Neural cell (in vitro differentiated cells): ENCODE measurements around the gene IVNS1ABP. TPM values are rescaled to one million over a fixed set of nuclear protein-coding genes. Genes with fewer than 3 reads are reported as not detected.

Experiments used
- H2AFZ ChIP-seq: fragments of 200-600, 300-800 bp; sonication (generic), shearing (Covaris generic); 2 replicates; pipeline ENCODE4 v1.6.0; 2014; ENCODE audit warnings: low read depth, mild to moderate bottlenecking, antibody characterized with exemption, low read length, moderate library complexity
- H3F3A ChIP-seq: fragments of 200-600 bp; shearing (Covaris generic); 2 replicates; pipeline ENCODE4 v1.6.1; 2016; ENCODE audit warnings: mild to moderate bottlenecking, moderate library complexity, mixed read lengths, antibody characterized with exemption, low read length; ENCODE audit not compliant: insufficient read depth, poor library complexity, severe bottlenecking
- H3K27ac ChIP-seq: fragments of 200-600, 300-800 bp; sonication (generic), shearing (Covaris generic); 2 replicates; pipeline ENCODE4 v1.5.1; 2014; ENCODE audit warnings: mild to moderate bottlenecking, low read length, moderate library complexity
- H3K27me3 ChIP-seq: fragments of 300-800, 200-600 bp; sonication (generic), shearing (Covaris generic); 2 replicates; pipeline ENCODE4 v1.6.0; 2014; ENCODE audit warnings: mild to moderate bottlenecking, low read depth, low read length, moderate library complexity; ENCODE audit not compliant: insufficient read depth
- H3K36me3 ChIP-seq: fragments of 300-800, 200-600 bp; sonication (generic), shearing (Covaris generic); 2 replicates; pipeline ENCODE4 v1.5.1; 2014; ENCODE audit warnings: mild to moderate bottlenecking, antibody characterized with exemption, low read length, moderate library complexity; ENCODE audit not compliant: insufficient read depth
- H3K4me2 ChIP-seq: fragments of 300-800, 200-600 bp; sonication (generic), shearing (Covaris generic); 2 replicates; pipeline ENCODE4 v1.6.0; 2014; ENCODE audit warnings: mild to moderate bottlenecking, low read length
- H3K4me3 ChIP-seq: fragments of 300-800, 200-600 bp; sonication (generic), shearing (Covaris generic); 2 replicates; pipeline ENCODE4 v1.5.1; 2014; ENCODE audit warnings: mild to moderate bottlenecking, low read length, moderate library complexity
- H3K79me2 ChIP-seq: fragments of 200-600 bp; shearing (Covaris generic); replicated peaks from 2 replicates; pipeline ENCODE4 v1.6.0; 2014; ENCODE audit warnings: mild to moderate bottlenecking, low read length, moderate library complexity; ENCODE audit not compliant: insufficient read depth
- H3K9ac ChIP-seq: fragments of 300-800, 200-600 bp; sonication (generic), shearing (Covaris generic); 2 replicates; pipeline ENCODE4 v1.6.1; 2016; ENCODE audit warnings: mild to moderate bottlenecking, low read length, mixed read lengths
- H3K9me2 ChIP-seq: fragments of 200-600 bp; shearing (Covaris generic); 2 replicates; pipeline ENCODE4 v1.6.1; 2016; ENCODE audit warnings: mild to moderate bottlenecking, low read length, mixed read lengths; ENCODE audit not compliant: insufficient read depth
- H3K9me3 ChIP-seq: fragments of 200-600, 300-800 bp; sonication (generic), shearing (Covaris generic); 2 replicates; pipeline ENCODE4 v1.6.1; 2016; ENCODE audit warnings: mild to moderate bottlenecking, mixed run types, low read length, moderate library complexity, mixed read lengths
- H4K20me1 ChIP-seq: fragments of 200-600 bp; shearing (Covaris generic); 2 replicates; pipeline ENCODE4 v1.6.1; 2016; ENCODE audit warnings: mild to moderate bottlenecking, mixed run types; ENCODE audit not compliant: insufficient read depth
- CTCF ChIP-seq: fragments of 450-650 bp; IDR thresholded peaks from 2 replicates; pipeline ENCODE4 v1.5.1; 2014; ENCODE audit warnings: antibody characterized with exemption, mild to moderate bottlenecking, moderate library complexity; ENCODE audit not compliant: poor library complexity, severe bottlenecking
- EP300 ChIP-seq: fragments of 450-650 bp; conservative IDR thresholded peaks from 2 replicates; pipeline ENCODE4 v1.6.1; 2014; ENCODE audit warnings: antibody characterized with exemption, mild to moderate bottlenecking, moderate library complexity; ENCODE audit not compliant: poor library complexity, severe bottlenecking
- EZH2 ChIP-seq: fragments of 200-600, 300-800 bp; shearing (Covaris generic), sonication (generic); IDR thresholded peaks from 2 replicates; pipeline ENCODE4 v1.6.1; 2014; ENCODE audit warnings: antibody characterized with exemption, low read length, borderline replicate concordance, mild to moderate bottlenecking; ENCODE audit not compliant: insufficient read depth, poor library complexity, severe bottlenecking
- MXI1 ChIP-seq: fragments of 450-650 bp; conservative IDR thresholded peaks from 2 replicates; pipeline ENCODE4 v1.6.1; 2014; ENCODE audit warnings: antibody characterized with exemption, mild to moderate bottlenecking; ENCODE audit not compliant: poor library complexity, severe bottlenecking
- POLR2AphosphoS5 ChIP-seq: IDR thresholded peaks from 2 replicates; pipeline ENCODE4 v1.6.1; 2012
- RAD21 ChIP-seq: fragments of 450-650 bp; conservative IDR thresholded peaks from 2 replicates; pipeline ENCODE4 v1.6.1; 2014; ENCODE audit warnings: antibody characterized with exemption, mild to moderate bottlenecking, moderate library complexity
- REST ChIP-seq: IDR thresholded peaks from 2 replicates; pipeline ENCODE4 v1.6.1; 2012; ENCODE audit warnings: borderline replicate concordance
- SMC3 ChIP-seq: fragments of 450-650 bp; conservative IDR thresholded peaks from 2 replicates; pipeline ENCODE4 v1.6.1; 2014; ENCODE audit warnings: antibody characterized with exemption, mild to moderate bottlenecking, moderate library complexity; ENCODE audit not compliant: poor library complexity
- TAF1 ChIP-seq: IDR thresholded peaks from 2 replicates; pipeline ENCODE4 v1.6.1; 2012; ENCODE audit warnings: low read depth
- polyA plus RNA-seq: library from polyadenylated mRNA; depleted of rRNA; stranded (reverse); fragments of >200 nt; gene quantifications from 2 replicates; pipeline ENCODE4 v1.2.3, GENCODE V29; 2014

IVNS1ABP gene
- polyA plus RNA-seq, 1 donor from 2014 or later = 208 TPM

- H3K9ac ChIP-seq = no peak overlapping the region
- no peaks in the 10 kb centered on the region for H3K9me3 ChIP-seq
- H3K4me2 ChIP-seq = no peak overlapping the region
- no peaks in the 10 kb centered on the region for H3K79me2 ChIP-seq
- no peaks in the 10 kb centered on the region for H3K27me3 ChIP-seq
- no peak overlapping the region for H3K4me3 ChIP-seq
- peaks cover 20% of the 10 kb centered on the region for H3K36me3 ChIP-seq
- H2AFZ ChIP-seq = no peak overlapping the region
- no peak overlapping the region for H3K27ac ChIP-seq
- no peaks in the 10 kb centered on the region for H3K9me2 ChIP-seq
- no peak for TF ChIP-seq EP300
- no peak for TF ChIP-seq MXI1
- H4K20me1 ChIP-seq = no peaks in the 10 kb centered on the region
- H3F3A ChIP-seq = no peaks in the 10 kb centered on the region
These were observed 23.0 kb downstream of the IVNS1ABP start for GRCh38 chr1:185293967-185294542.

- no peak overlapping the region for H2AFZ ChIP-seq
- no peaks in the 10 kb centered on the region for H3K9me3 ChIP-seq
- H3K27ac ChIP-seq = no peak overlapping the region
- no peak overlapping the region for H3K4me3 ChIP-seq
- no peak overlapping the region for H3K9ac ChIP-seq
- peaks cover 7% of the 10 kb centered on the region for H3K36me3 ChIP-seq
- H3K9me2 ChIP-seq = no peaks in the 10 kb centered on the region
- no peaks in the 10 kb centered on the region for H3K79me2 ChIP-seq
- H4K20me1 ChIP-seq = no peaks in the 10 kb centered on the region
- TF ChIP-seq EP300 (no peak), CTCF (no peak), EZH2 (no peak), POLR2AphosphoS5 (no peak), RAD21 (no peak), SMC3 (no peak), REST (no peak), MXI1 (no peak), TAF1 (no peak)
- H3K4me2 ChIP-seq = no peak overlapping the region
- no peaks in the 10 kb centered on the region for H3F3A ChIP-seq
- no peaks in the 10 kb centered on the region for H3K27me3 ChIP-seq
These were observed 24.8 kb downstream of the IVNS1ABP start for GRCh38 chr1:185292237-185292636.
